OCI-LY1 (cell line): ENCODE results near the gene ERGIC2.
"Not testable (repeated sequence)": the region's sequence is repeated elsewhere in the genome, so short reads cannot be mapped to it uniquely, and the experiment has no call there.

Experiments used
- H2AFZ ChIP-seq: fragments of 200-600 bp; sonication (generic), shearing (Covaris generic); 2 replicates; pipeline ENCODE4 v1.6.0; 2014; ENCODE audit warnings: antibody characterized with exemption, mild to moderate bottlenecking, low read length
- H3F3A ChIP-seq: fragments of 200-600 bp; sonication (generic), shearing (Covaris generic); 2 replicates; pipeline ENCODE4 v1.6.0; 2014; ENCODE audit warnings: mild to moderate bottlenecking, antibody characterized with exemption, low read length, moderate library complexity; ENCODE audit not compliant: insufficient read depth
- H3K27ac ChIP-seq: fragments of 200-600 bp; sonication (generic); 2 replicates; pipeline ENCODE4 v1.5.1; 2014; ENCODE audit warnings: low read length, mixed run types, mild to moderate bottlenecking, low read depth; ENCODE audit not compliant: poor library complexity, severe bottlenecking
- H3K27me3 ChIP-seq: fragments of 200-600 bp; sonication (generic); 2 replicates; pipeline ENCODE4 v1.6.0; 2014; ENCODE audit warnings: antibody characterized with exemption, mild to moderate bottlenecking, low read length, moderate library complexity; ENCODE audit not compliant: insufficient read depth
- H3K36me3 ChIP-seq: fragments of 200-600 bp; sonication (generic); 2 replicates; pipeline ENCODE4 v1.6.1; 2014; ENCODE audit warnings: mild to moderate bottlenecking, antibody characterized with exemption, low read length, moderate library complexity, mixed read lengths; ENCODE audit not compliant: insufficient read depth
- H3K4me1 ChIP-seq: fragments of 200-600 bp; sonication (generic); 2 replicates; pipeline ENCODE4 v1.5.1; 2014; ENCODE audit warnings: mild to moderate bottlenecking, low read length, moderate library complexity; ENCODE audit not compliant: insufficient read depth, severe bottlenecking
- H3K4me2 ChIP-seq: fragments of 200-600 bp; sonication (generic), shearing (Covaris generic); 2 replicates; pipeline ENCODE4 v1.6.1; 2014; ENCODE audit warnings: low read length
- H3K4me3 ChIP-seq: fragments of 200-600 bp; sonication (generic); 2 replicates; pipeline ENCODE4 v1.5.1; 2014; ENCODE audit warnings: low read length, low read depth, mild to moderate bottlenecking, mixed read lengths; ENCODE audit not compliant: poor library complexity, severe bottlenecking
- H3K79me2 ChIP-seq: fragments of 200-600 bp; shearing (Covaris generic); 2 replicates; pipeline ENCODE4 v1.6.1; 2016; ENCODE audit warnings: mixed run types, low read length, mixed read lengths; ENCODE audit not compliant: insufficient read depth
- H3K9ac ChIP-seq: fragments of 200-600 bp; sonication (generic), shearing (Covaris generic); 2 replicates; pipeline ENCODE4 v1.6.1; 2014; ENCODE audit warnings: mild to moderate bottlenecking, low read length, mixed read lengths
- H3K9me2 ChIP-seq: fragments of 200-600 bp; sonication (generic), shearing (Covaris generic); 2 replicates; pipeline ENCODE4 v1.6.1; 2014; ENCODE audit warnings: low read depth, mild to moderate bottlenecking, low read length, mixed read lengths
- H3K9me3 ChIP-seq: fragments of 200-600 bp; shearing (Covaris generic); 2 replicates; pipeline ENCODE4 v1.6.1; 2014; ENCODE audit warnings: low read length, mixed read lengths
- H4K20me1 ChIP-seq: fragments of 200-600 bp; sonication (generic), shearing (Covaris generic); 2 replicates; pipeline ENCODE4 v1.6.0; 2016; ENCODE audit warnings: mild to moderate bottlenecking, low read length; ENCODE audit not compliant: insufficient read depth
- EZH2 ChIP-seq: fragments of 200-600 bp; sonication (generic), shearing (Covaris generic); IDR thresholded peaks from 2 replicates; pipeline ENCODE4 v1.8.0; 2017; ENCODE audit warnings: borderline replicate concordance, mixed run types, mild to moderate bottlenecking, antibody characterized with exemption, low read length, moderate library complexity, mixed read lengths
- TF ChIP-seq, protein P1 (sequence below): fragments of 200-600 bp; sonication (generic), shearing (Covaris generic); IDR thresholded peaks from 2 replicates; pipeline ENCODE4 v1.5.1; 2017; ENCODE audit warnings: mild to moderate bottlenecking, antibody characterized with exemption, low read length, moderate library complexity, mixed read lengths

ERGIC2 gene

GRCh38 chr12:29299633-29300032 is 81.3 kb downstream of the ERGIC2 start:
- Histone ChIP-seq H4K20me1 (no peaks in the 10 kb centered on the region), H2AFZ (no peak overlapping the region), H3K79me2 (no peaks in the 10 kb centered on the region), H3K27ac (no peak overlapping the region), H3K27me3 (no peaks in the 10 kb centered on the region), H3K4me1 (no peaks in the 10 kb centered on the region), H3K4me2 (no peak overlapping the region), H3F3A (no peaks in the 10 kb centered on the region), H3K9ac (no peak overlapping the region), H3K36me3 (no peaks in the 10 kb centered on the region), H3K9me3 (no peaks in the 10 kb centered on the region), H3K4me3 (no peak overlapping the region), H3K9me2 (no peaks in the 10 kb centered on the region)
- TF ChIP-seq, protein P1, sequence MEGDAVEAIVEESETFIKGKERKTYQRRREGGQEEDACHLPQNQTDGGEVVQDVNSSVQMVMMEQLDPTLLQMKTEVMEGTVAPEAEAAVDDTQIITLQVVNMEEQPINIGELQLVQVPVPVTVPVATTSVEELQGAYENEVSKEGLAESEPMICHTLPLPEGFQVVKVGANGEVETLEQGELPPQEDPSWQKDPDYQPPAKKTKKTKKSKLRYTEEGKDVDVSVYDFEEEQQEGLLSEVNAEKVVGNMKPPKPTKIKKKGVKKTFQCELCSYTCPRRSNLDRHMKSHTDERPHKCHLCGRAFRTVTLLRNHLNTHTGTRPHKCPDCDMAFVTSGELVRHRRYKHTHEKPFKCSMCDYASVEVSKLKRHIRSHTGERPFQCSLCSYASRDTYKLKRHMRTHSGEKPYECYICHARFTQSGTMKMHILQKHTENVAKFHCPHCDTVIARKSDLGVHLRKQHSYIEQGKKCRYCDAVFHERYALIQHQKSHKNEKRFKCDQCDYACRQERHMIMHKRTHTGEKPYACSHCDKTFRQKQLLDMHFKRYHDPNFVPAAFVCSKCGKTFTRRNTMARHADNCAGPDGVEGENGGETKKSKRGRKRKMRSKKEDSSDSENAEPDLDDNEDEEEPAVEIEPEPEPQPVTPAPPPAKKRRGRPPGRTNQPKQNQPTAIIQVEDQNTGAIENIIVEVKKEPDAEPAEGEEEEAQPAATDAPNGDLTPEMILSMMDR, result no peak
- TF ChIP-seq EZH2, result no peak

GRCh38 chr12:29291226-29291625 is 89.7 kb downstream of the ERGIC2 start:
- Histone ChIP-seq H4K20me1 (no peaks in the 10 kb centered on the region), H3K36me3 (no peaks in the 10 kb centered on the region), H3K4me2 (no peak overlapping the region), H2AFZ (no peak overlapping the region), H3K27ac (no peak overlapping the region), H3K9me3 (no peaks in the 10 kb centered on the region), H3F3A (no peaks in the 10 kb centered on the region), H3K9ac (no peak overlapping the region), H3K9me2 (no peaks in the 10 kb centered on the region), H3K27me3 (no peaks in the 10 kb centered on the region), H3K79me2 (no peaks in the 10 kb centered on the region), H3K4me1 (no peaks in the 10 kb centered on the region), H3K4me3 (no peak overlapping the region)
- TF ChIP-seq, protein P1, result no peak
- no peak for TF ChIP-seq EZH2

DNA sequence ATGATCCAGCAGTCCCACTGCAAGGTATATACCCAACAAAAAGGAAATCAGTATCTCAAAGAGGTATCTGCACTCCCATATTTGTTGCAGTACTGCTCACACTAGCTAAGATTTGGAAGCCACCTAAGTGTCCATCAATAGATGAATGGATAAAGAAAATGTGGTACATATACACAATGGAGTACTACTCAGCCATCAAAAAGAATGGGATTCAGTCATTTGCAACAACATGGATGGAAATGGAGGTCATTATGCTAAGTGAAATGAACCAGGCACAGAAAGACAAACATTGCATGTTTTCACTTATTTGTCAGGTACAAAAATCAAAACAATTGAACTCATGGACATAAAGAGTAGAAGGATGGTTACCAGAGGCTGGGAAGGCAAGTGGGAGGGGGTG is 90.5 kb downstream of the ERGIC2 start:
- H3K9ac ChIP-seq, H3K79me2 ChIP-seq, H3K27me3 ChIP-seq, H3K9me3 ChIP-seq, H3K4me2 ChIP-seq, H3K4me3 ChIP-seq, H3F3A ChIP-seq, H3K4me1 ChIP-seq, H2AFZ ChIP-seq, H4K20me1 ChIP-seq, H3K27ac ChIP-seq, H3K36me3 ChIP-seq, H3K9me2 ChIP-seq: not testable (repeated sequence)

- no peak overlapping the region for H2AFZ ChIP-seq
- no peak overlapping the region for H3K4me3 ChIP-seq
- no peak overlapping the region for H3K27ac ChIP-seq
- H3K27me3 ChIP-seq, result no peaks in the 10 kb centered on the region
- H3K4me1 ChIP-seq, result no peaks in the 10 kb centered on the region
- H3K9me3 ChIP-seq, result no peaks in the 10 kb centered on the region
- TF ChIP-seq, protein P1, result no peak
- TF ChIP-seq EZH2, result no peak
- H3K36me3 ChIP-seq, result no peaks in the 10 kb centered on the region
- no peaks in the 10 kb centered on the region for H4K20me1 ChIP-seq
- H3K9ac ChIP-seq, result no peak overlapping the region
- H3F3A ChIP-seq, result no peaks in the 10 kb centered on the region
- no peak overlapping the region for H3K4me2 ChIP-seq
- H3K79me2 ChIP-seq, result no peaks in the 10 kb centered on the region
- H3K9me2 ChIP-seq, result no peaks in the 10 kb centered on the region
Observed at GRCh38 chr12:29288031-29288430, 92.9 kb downstream of the ERGIC2 start.
